Tibial nerve (tissue), 4 donors: ENCODE data around the gene RUVBL1. TPM values are rescaled to one million over a fixed set of nuclear protein-coding genes. Genes with fewer than 3 reads are reported as not detected.
A peak's percentile ranks its signal among the peaks of the same experiment; 100 is the strongest.

Experiments
- DNase-seq, 2 donors: peaks; one replicate each; pipeline ENCODE4 v3.0.0-alpha.2; 2019; ENCODE audit warnings: low spot score in 2 of 2
- H3K27ac ChIP-seq, 4 donors: fragments of 200-600 bp; sonication (generic) in 3 of 4; one replicate each; pipeline ENCODE4 v1.5.1; 2017 to 2019; ENCODE audit warnings: mild to moderate bottlenecking in 1 of 4
- H3K27me3 ChIP-seq, 2 donors: fragments of 200-600 bp; sonication (generic) in 1 of 2; one replicate each; pipeline versions ENCODE4 v1.5.1 to v1.6.0; 2017 to 2019
- H3K36me3 ChIP-seq, 3 donors: fragments of 200-600 bp; sonication (generic); one replicate each; pipeline ENCODE4 v1.5.1; 2018 to 2019
- H3K4me1 ChIP-seq, 4 donors: fragments of 200-600 bp; sonication (generic) in 3 of 4; one replicate each; pipeline ENCODE4 v1.5.1; 2017 to 2019
- H3K4me3 ChIP-seq, 4 donors: fragments of 200-600 bp; sonication (generic) in 3 of 4; one replicate each; pipeline ENCODE4 v1.5.1; 2017 to 2019; ENCODE audit warnings: mild to moderate bottlenecking in 1 of 4, moderate library complexity in 1 of 4
- H3K9me3 ChIP-seq, 4 donors: fragments of 200-600 bp; sonication (generic) in 3 of 4; one replicate each; pipeline ENCODE4 v1.5.1; 2017 to 2019
- EP300 ChIP-seq, 2 donors: sonication (generic); formaldehyde crosslinking; IDR thresholded peaks; one replicate each; pipeline ENCODE4 v1.6.1; 2017; ENCODE audit warnings: antibody characterized with exemption in 2 of 2, mild to moderate bottlenecking in 1 of 2
- POLR2A ChIP-seq, 2 donors: fragments of 450-650 bp; IDR thresholded peaks; one replicate each; pipeline ENCODE4 v1.6.1; 2017; ENCODE audit warnings: antibody characterized with exemption in 2 of 2, mild to moderate bottlenecking in 2 of 2, moderate library complexity in 2 of 2
- WGBS, 2 donors: methylation state at CpG; one replicate each; pipeline ENCODE4 v1.1.5; 2018; 5-methylcytosine and 5-hydroxymethylcytosine counted together
- total RNA-seq, 4 donors: library from RNA; depleted of rRNA; stranded (reverse); fragments of >200 nt; gene quantifications; one replicate each; pipeline ENCODE4 v1.1.0, GENCODE V29; 2016
- TF ChIP-seq, protein P1 (sequence below), 5 experiments: fragments of 200-600 bp in 3 of 5; fragments of 450-650 bp in 2 of 5; sonication (generic) in 3 of 5; IDR thresholded peaks; one replicate each; pipeline ENCODE4 v1.5.1; 2016 to 2019; ENCODE audit warnings: antibody characterized with exemption in 5 of 5, mild to moderate bottlenecking in 3 of 5, moderate library complexity in 2 of 5

RUVBL1 gene
- total RNA-seq, 4 donors from 2014 or later, result 29.7 to 41.7 (median 34.1) TPM

DNA sequence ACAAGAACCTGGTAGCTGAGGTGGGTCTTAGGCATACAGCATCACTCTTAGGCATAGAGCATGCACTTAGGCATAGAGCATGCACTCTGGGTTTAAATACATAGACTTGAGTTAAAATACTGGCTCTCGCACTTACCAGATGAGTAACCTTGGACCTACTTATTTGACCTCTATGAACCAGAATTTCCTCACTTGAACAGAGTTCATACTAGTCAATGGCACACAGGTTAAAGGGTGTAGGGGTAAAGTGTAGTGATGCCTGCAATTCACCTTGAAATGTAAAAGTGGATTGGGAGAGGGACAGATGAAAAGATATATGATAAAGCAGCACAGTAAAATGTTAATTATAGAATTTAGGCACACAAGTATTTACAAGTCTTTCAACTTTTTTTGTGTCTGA lies 1.6 kb downstream of the RUVBL1 start:
- peaks cover 0 to 15% (median 10%) of the 10 kb centered on the region in 4 donors for H3K4me1 ChIP-seq
- TF ChIP-seq EP300 (IDR thresholded peaks at IDR 0.05), result no peak
- TF ChIP-seq, protein P1, sequence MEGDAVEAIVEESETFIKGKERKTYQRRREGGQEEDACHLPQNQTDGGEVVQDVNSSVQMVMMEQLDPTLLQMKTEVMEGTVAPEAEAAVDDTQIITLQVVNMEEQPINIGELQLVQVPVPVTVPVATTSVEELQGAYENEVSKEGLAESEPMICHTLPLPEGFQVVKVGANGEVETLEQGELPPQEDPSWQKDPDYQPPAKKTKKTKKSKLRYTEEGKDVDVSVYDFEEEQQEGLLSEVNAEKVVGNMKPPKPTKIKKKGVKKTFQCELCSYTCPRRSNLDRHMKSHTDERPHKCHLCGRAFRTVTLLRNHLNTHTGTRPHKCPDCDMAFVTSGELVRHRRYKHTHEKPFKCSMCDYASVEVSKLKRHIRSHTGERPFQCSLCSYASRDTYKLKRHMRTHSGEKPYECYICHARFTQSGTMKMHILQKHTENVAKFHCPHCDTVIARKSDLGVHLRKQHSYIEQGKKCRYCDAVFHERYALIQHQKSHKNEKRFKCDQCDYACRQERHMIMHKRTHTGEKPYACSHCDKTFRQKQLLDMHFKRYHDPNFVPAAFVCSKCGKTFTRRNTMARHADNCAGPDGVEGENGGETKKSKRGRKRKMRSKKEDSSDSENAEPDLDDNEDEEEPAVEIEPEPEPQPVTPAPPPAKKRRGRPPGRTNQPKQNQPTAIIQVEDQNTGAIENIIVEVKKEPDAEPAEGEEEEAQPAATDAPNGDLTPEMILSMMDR (IDR thresholded peaks at IDR 0.05), result no peak
- no peak for TF ChIP-seq POLR2A (IDR thresholded peaks at IDR 0.05)
- H3K27me3 ChIP-seq, result no peaks in the 10 kb centered on the region
- no peak for DNase-seq
- no peaks in the 10 kb centered on the region for H3K9me3 ChIP-seq
- no peak overlapping the region for H3K4me3 ChIP-seq
- WGBS, 2 donors, result 93 to 95% methylated on average over 1 of the region's 1 CpG
- peaks cover 0 to 19% (median 0%) of the 10 kb centered on the region in 3 donors for H3K36me3 ChIP-seq
- H3K27ac ChIP-seq, result no peak overlapping the region

DNA sequence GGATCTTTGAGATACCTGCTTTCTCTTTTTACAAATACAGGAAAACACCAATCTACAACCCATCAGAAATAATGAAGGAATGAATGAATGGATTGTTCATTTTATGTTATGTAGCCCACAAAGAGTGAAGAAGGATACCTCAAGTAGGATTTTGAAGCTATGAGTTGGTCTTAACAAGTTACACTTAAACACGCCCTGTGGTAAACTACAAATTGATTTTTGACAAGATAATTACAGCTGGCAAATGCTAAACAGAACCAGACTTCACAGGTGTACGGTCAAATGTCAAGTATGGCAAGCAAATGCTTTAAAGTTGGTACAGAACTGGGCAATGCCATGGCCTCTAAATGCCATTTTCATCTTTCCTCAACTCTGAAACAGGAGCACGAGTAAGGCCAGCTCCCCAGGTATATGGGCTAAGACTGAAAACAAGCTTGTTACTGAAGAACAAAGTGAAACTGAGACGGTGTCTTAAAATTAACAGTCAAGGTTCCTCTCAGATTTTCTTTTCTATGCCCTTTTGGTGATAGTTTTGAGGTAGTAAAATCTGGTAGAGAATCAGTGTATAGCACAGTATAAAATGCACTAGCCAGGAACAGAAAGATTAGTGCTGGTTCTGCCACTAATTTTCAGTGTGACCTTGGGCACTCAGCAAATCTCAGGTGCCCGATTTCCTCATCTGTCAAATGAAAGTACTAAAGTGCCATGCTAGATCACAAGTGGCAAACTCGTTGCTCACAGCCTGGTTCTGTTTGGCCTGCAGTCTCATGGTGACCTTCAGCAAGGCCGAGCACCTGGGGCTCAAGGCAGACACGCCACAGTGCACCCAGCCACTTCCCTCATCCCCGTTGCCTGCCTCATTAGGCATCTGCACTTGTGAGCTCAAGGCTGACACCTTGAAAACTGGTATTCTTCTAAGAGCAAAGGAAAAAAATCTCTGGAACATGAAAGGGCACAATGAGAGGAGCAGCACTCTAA lies 9.5 kb downstream of the RUVBL1 start:
- peaks cover 2 to 79% (median 7%) of the 10 kb centered on the region in 3 donors for H3K36me3 ChIP-seq
- WGBS, 2 donors, result 87 to 89% methylated on average over 9 of the region's 9 CpGs

DNA sequence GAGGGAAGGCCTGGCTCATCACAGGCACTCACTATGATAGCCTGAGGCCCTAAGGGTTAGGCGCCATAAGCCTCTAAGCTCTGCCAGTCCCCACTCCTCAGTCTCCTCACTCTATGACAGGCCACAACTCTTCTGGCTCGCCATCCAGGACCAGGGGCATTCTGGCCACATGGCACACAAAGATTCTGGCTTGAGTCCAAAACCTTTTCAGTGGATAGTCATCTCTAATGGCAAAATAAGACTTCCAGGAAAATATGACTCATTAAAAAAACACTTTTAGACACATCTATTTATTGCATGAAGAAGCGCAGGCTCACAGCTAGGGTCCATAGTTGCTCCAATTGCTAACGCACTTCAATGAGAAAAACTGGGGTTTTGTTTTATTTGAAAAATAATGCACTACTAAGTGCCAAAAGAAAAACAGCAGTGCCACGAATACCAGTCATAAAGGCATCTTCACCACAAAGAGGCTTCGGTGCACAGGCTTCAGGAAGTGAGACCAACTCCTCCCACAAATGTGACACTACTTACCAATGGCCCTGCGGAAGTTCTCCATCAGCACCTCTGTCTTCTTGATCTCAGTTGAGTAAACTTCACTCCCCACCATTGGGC lies 11.1 kb downstream of the RUVBL1 start:
- Histone ChIP-seq H3K4me1 (peaks cover 0 to 10% (median 0%) of the 10 kb centered on the region in 4 donors), H3K27me3 (no peaks in the 10 kb centered on the region), H3K36me3 (peaks cover 2 to 76% (median 10%) of the 10 kb centered on the region in 3 donors), H3K9me3 (no peaks in the 10 kb centered on the region), H3K4me3 (no peak overlapping the region), H3K27ac (no peak overlapping the region)
- TF ChIP-seq EP300 (IDR thresholded peaks at IDR 0.05), result peak in 1 of 2 donors; percentile 8
- TF ChIP-seq POLR2A (IDR thresholded peaks at IDR 0.05), result no peak
- TF ChIP-seq, protein P1 (IDR thresholded peaks at IDR 0.05), result no peak
- DNase-seq, result no peak
- WGBS, 2 donors, result 77 to 81% methylated on average over 7 of the region's 7 CpGs

More for the DNA sequence above, 9.5 kb downstream of the RUVBL1 start:
- TF ChIP-seq, protein P1 (IDR thresholded peaks at IDR 0.05), result no peak
- TF ChIP-seq EP300 (IDR thresholded peaks at IDR 0.05), result no peak
- no peak for TF ChIP-seq POLR2A (IDR thresholded peaks at IDR 0.05)
- H3K4me1 ChIP-seq, result peaks cover 0 to 10% (median 0%) of the 10 kb centered on the region in 4 donors
- no peak overlapping the region for H3K27ac ChIP-seq
- H3K4me3 ChIP-seq, result no peak overlapping the region
- no peaks in the 10 kb centered on the region for H3K27me3 ChIP-seq
- no peaks in the 10 kb centered on the region for H3K9me3 ChIP-seq
- no peak for DNase-seq

DNA sequence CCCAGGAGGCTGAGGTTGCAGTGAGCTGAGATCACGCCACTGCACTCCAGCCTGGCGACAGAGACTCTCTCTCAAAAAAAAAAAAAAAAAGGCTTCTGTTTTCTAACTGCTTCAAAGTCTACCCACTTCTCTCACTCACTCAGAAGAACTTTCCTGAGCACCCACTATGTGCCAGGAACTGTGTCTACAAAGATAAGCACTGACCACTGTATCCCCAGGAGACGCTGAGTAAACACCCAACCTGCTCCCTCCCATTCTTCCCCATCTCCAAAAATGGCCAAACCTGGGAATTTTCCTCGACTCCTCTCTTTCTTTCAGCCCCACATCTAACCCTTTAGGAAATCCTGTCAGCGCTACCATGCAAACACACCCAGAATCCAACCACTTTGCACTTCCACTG lies 12.5 kb downstream of the RUVBL1 start:
- 87 to 93% methylated on average over 5 of the region's 5 CpGs for WGBS, 2 donors

More for the DNA sequence above, 12.5 kb downstream of the RUVBL1 start:
- TF ChIP-seq EP300 (IDR thresholded peaks at IDR 0.05) (no peak), POLR2A (IDR thresholded peaks at IDR 0.05) (no peak)
- TF ChIP-seq, protein P1 (IDR thresholded peaks at IDR 0.05), result no peak
- no peak for DNase-seq
- no peaks in the 10 kb centered on the region for H3K9me3 ChIP-seq
- peaks cover 0 to 10% (median 0%) of the 10 kb centered on the region in 4 donors for H3K4me1 ChIP-seq
- peaks cover 0 to 71% (median 10%) of the 10 kb centered on the region in 3 donors for H3K36me3 ChIP-seq
- no peak overlapping the region for H3K27ac ChIP-seq
- no peak overlapping the region for H3K4me3 ChIP-seq
- H3K27me3 ChIP-seq, result no peaks in the 10 kb centered on the region
